C4-2B (cell line): ENCODE data around the gene ILF2.
"Not testable (repeated sequence)": the region's sequence is repeated elsewhere in the genome, so short reads cannot be mapped to it uniquely, and the experiment has no call there.

Experiments
- H3K27ac ChIP-seq: fragments of 450-650 bp; 2 replicates; pipeline ENCODE4 v1.5.1; 2017
- CTCF ChIP-seq: fragments of 450-650 bp; conservative IDR thresholded peaks from 2 replicates; pipeline ENCODE4 v1.5.1; 2017; ENCODE audit warnings: mild to moderate bottlenecking
- ZFX ChIP-seq: fragments of 450-650 bp; IDR thresholded peaks from 2 replicates; pipeline ENCODE4 v1.6.1; 2017

ILF2 gene

GRCh38 chr1:153678519-153679336, 7.9 kb upstream of the ILF2 start, which contains the start of gene NPR1:
Gene NPR1, plus strand, starts transcription at chr1:153678688. Its CDS starts 421 bp downstream, at chr1:153679109.
- no peak within 1 kb of the TSS for H3K27ac ChIP-seq
- TF ChIP-seq CTCF (no peak), ZFX (no peak)

GRCh38 chr1:153677718-153678518, 7.1 kb upstream of the ILF2 start:
- no peak for TF ChIP-seq ZFX
- peak; percentile 97 for TF ChIP-seq CTCF
- no peak overlapping the region for H3K27ac ChIP-seq

- no peak overlapping the region for H3K27ac ChIP-seq
- no peak for TF ChIP-seq CTCF
- TF ChIP-seq ZFX = no peak
Measured at GRCh38 chr1:153673511-153673910, 2.7 kb upstream of the ILF2 start.

GRCh38 chr1:153671628-153672353, 998 bp upstream of the ILF2 start:
- H3K27ac ChIP-seq = peak overlapping the region; percentile 53
- TF ChIP-seq CTCF = peak; percentile 17

- no peak for TF ChIP-seq CTCF
- peak; percentile 53; the same call in 1 of the 2 replicates for TF ChIP-seq ZFX
- H3K27ac ChIP-seq = peak overlapping the region; percentile 81
Measured at GRCh38 chr1:153670257-153670858, 435 bp downstream of the ILF2 start.

- no peak for TF ChIP-seq CTCF
- TF ChIP-seq ZFX = no peak
Measured at GRCh38 chr1:153669606-153670005, 1.2 kb downstream of the ILF2 start.

GRCh38 chr1:153668672-153669071, 2.1 kb downstream of the ILF2 start:
- H3K27ac ChIP-seq = not testable (repeated sequence)

More at GRCh38 chr1:153669606-153670005, 1.2 kb downstream of the ILF2 start:
- peak overlapping the region; percentile 81 for H3K27ac ChIP-seq
